Stimulated activated CD8-positive, alpha-beta memory T cell treated with anti-CD3 and anti-CD28 coated beads, Interleukin-15, amount 100 ng/mL, for 4 hours (primary cell): ENCODE results near the gene CCDC188.

Experiments
- DNase-seq, 2 donors: peaks; one replicate each; pipeline ENCODE4 v3.0.0-alpha.2; 2020; ENCODE audit warnings: low read depth in 2 of 2

Gene CCDC188

DNA sequence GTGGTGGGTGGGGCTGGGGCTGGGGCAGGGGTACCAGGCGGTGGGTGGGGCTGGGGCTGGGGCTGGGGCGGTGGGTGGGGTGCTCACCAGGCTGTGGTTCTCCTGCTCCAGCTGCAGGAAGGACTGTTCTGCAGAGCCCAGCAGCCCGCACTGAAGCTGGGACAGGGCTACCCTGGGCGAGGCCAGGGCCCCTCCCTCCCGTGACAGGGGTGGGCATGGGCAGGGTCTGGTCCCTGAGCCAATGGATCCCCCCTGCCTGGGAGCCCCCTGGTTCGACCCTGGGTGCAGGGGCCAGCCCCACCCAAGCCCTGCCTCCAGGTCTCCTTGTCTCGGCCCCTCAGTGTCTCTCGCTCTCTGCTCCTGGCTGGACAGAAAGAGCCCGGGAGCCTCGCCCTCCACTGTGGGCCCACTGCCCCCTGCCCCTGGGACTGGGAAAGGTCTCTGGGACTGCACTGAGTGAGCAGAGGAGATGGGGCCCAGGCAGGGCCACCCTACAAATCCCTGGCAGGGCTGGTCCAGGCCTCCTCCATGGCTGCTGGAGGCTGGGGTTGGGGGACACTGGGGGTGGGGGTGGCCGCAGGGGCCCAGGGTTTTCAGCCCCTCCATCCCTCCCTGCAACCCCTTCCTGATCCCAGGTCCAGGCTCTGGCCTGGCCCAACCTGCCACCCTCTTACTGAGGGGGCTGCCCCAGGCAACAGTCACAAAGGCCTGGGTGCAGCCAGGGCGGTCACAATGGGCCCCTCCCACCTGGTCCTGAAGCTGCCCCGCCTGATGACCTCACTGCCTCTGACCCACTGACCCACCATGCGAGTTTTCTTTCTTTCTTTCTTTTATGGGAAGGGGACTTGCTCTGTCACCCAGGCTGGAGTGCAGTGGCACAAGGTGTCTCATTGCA lies at the start of gene CCDC188:
CCDC188 (minus strand) TSS at position 675 of the 895 bp plus-strand sequence; CDS start at position 606, 69 bp downstream.
- DNase-seq, result no peak

- DNase-seq, result no peak
Measured at GRCh38 chr22:20199906-20200305, 49.1 kb upstream of the CCDC188 start.

GRCh38 chr22:20199413-20199842 lies 48.6 kb upstream of the CCDC188 start:
- no peak for DNase-seq

DNA sequence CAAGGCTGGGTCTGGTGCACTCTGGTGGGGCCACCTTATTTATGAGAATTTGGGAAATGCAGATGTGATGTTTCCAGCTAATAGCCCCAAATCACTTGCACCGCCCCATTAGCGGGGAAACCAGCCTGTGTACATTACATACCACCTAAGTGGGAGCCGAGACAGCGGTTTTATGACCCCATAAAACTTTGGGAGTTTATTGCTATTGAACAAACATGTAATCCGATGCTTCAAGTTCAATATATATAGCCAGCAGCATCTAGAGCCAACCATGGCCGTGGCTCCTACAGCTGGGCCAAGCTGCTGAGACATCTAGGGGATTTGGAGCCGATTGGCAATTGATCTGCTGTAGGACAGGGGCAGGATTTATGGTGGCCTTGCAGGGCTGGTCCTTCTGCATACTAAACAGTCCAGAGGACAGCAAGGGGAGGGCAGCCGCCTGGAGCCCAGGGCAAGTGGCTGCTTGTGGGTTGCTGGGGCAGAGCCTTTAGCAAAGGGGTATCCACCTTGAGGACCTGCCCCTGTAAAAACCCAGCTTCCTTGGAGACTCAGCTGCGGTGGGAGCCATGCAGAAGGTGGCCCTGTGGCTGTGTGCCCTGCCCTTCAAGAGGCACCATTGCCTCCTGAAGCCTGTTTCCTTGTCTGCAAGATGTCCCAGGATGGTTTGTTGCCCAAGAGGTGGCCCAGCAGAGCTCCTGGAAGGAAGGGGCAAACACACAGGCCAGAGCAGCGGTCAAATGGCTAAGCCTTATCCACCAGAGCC lies 47.9 kb upstream of the CCDC188 start:
- DNase-seq, result no peak

DNA sequence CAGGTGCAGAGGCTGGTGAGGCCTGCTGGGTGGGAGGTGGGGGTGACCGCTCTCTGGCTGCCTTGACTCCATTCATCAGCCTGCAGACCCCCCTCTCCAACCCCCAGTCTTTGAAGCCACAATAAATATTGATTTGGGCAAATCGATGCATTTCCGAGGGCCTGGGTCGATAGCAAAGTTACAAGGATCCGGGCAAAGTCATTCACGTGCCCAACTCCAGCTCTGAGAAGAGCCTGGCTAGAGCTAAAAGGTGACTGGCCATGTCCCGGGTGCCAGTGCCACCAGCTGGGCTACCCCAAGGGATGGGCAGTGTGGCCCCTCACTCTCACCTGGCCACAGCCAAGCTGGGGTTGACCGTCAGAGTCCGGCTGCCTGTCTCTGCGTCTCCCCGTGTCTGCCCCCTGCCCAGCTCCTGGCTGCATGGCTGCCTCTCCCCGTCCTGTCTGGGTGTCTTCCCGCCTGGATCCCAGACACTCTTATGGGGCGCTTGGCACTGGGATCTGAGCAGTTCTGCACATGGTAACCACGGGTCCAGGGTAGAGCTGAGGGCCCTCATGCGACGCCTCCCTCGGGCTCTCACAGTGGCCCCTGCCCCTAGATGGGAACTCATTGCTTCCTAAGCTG lies 46.7 kb upstream of the CCDC188 start:
- DNase-seq, result no peak

DNA sequence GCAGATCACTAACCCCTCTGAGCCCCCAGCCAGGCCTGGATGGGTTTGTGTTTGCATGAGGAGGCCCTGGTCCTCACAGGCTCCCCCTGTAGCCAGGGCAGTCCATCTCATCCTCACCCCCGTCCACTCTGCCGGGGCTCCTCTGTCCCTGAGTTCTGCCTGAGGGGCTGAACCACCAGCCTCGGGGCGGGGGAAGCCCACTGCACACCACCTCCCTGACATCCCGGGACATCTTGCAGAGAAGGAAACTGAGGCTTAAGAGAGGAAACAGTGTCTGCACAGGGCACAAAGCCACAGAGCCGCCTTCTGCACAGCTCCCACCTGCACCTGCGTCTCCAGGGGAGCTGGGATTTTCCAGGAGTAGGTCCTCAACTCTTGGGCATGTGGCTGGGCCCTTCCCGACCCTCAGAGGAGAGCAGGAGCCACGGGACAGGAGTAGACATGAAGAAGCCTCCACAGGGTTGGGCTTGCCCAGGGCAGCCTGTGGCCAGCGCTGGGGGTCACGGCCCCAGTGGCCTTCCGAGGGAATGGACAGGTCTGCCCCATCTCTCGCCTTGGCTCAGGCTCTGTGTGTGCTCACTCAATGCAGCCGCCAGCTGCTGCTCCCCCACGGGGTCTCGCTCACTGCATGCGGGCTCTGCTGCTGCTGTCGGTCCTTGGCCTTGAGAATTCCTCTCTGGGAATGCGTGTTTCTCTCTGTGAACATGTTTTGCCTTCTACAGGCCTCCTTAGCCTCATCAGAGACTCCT lies 45.4 kb upstream of the CCDC188 start:
- no peak for DNase-seq

DNA sequence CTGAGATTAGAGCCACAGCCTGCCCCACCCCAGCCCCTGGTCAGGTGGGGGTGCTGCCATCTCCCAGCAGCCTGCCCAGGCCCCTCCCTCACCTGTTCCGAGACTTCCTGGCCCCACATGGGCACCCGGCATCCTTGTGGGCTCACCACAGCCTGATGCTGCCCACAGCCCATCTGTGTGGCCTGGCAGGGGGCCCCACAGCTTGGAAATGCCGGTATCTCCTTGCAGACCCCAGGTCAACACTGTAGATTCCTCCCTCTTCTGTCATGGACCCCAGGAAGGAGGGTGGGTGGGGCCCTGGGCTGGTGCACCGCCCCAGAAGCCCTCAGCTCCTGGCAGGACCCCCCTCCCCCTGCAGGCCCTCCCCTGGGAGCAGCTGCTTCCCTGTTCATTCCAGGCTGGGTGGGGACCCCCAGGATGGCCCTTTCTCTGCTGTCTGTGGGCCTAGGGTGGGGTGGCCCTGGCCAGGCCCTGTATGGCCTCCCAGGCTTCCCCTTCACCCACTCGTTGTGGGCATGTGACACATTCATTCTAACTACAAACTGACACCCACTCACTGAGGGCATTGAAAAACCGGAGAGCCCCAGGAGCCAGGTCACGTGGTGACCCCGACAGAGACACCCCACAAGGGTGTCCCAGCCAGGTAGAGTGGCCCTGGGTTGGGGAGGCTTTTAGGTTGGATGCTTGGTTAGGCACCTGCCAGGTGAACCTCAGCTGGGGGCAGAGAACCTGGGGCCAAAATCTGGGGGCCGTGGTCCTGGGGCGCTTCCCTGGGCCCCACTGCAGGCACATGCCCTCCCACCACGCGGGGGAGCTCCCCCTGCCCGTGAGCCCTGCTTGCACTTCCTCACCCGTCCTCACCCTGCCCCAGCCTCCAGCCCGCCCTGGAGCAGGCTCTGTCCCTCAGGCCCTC lies 44.1 kb upstream of the CCDC188 start:
- DNase-seq, result no peak

DNA sequence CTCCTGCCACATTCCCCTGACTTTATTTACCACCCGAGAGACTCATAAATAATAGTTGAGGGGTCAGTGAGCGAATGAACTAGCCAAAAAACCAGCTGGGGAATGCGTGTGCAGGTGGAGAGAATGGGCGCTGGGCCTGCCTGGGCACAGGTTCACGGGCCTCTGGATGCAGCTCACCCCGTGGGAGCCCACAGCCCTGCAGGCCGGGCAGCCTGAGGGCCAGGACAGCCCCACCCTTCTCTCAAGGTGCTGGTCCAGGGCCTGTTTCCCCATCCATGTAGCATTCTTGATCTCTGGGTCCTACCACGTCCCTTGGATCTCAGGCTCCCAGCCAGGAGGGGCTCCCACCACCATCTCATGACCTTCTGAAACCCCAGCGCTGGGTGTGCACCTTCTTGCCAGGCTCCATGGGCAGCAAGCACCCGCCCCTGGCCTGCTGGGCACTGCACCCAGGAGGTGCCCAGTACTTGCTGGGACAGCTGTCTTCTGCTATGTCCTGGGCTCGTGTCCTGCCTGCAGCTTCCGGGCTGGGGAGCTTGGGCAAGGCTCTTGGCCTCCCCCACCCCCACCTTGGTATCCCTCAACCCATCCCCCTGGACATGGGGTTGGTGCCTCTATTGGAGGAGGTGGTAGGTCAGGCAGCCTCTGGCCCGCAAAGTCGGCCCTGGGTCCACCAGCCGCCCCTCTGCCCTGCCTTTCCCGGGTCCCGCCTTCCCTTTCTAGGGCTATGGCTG lies 43.1 kb upstream of the CCDC188 start:
- DNase-seq, result no peak

- DNase-seq, result no peak
Measured at GRCh38 chr22:20192972-20193760, 42.3 kb upstream of the CCDC188 start.

DNA sequence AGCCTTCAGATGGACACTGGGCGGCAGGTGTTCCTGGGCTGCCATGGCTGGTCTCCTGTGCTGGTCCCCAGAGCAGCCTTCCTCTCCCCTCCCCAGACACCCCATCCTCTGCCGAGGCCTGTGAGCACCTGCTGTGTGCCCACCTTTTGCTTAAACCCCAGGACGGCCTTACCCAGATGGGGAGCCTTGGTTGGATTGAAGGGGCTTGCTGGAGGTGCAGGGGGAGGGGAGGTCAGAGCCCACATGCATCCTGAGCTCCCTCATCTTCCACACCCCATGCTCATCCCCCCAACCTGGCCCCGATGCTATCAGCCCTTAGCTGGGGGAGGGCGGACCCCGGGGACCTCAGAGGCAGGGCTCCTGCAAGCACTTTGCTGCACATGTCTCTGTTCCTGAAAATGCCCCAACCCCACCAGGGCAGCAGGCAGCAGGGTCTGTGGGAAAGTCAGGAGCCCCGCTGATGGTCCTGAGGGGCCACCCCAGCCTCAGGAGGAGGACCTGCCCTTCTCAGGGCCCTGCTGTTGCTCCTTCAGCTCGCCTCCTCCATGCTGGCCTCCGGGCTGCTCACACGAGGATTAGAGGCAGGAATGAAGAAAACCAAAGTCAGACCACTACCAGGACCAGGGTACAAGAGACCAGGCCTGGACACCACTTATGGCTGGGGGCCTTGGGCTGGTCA lies 41.6 kb upstream of the CCDC188 start:
- DNase-seq, result no peak

DNA sequence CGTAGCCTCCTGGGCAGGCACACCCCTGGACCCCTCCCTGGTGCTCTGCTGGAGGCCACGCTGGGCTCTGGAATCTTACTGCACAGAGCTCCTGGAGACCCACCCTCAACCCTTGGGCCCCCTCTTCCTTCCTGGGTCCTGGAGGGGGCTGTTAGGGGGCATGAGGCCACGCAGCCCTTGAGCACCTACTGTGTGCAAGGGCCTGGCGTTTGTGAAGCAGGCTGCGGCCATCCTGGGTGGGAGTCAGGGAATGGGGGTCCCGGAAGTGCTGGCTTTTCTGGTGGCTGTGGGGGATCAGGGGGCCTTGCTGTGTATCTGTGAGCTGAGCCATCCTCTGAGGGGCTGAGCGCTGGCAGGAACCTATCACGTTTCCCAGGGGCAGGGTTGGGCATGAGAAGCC lies 40.9 kb upstream of the CCDC188 start:
- no peak for DNase-seq

- DNase-seq, result no peak
Measured at GRCh38 chr22:20191000-20191515, 40.2 kb upstream of the CCDC188 start.

DNA sequence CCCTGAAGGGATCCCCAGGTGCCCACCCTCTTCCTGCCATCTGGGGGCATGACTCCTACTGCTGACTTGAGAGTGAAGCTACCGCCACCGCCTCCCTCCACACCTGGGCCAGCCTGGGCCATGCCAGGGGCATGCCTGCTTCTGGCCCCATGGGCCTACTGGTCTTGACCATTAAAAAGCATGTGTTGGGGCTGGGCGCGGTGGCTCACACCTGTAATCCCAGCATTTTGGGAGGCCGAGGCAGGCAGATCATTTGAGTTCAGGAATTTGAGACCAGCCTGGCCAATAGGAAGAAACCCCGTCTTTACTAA lies 37.7 kb upstream of the CCDC188 start:
- no peak for DNase-seq

GRCh38 chr22:20187777-20188566 lies 37.1 kb upstream of the CCDC188 start:
- no peak for DNase-seq

DNA sequence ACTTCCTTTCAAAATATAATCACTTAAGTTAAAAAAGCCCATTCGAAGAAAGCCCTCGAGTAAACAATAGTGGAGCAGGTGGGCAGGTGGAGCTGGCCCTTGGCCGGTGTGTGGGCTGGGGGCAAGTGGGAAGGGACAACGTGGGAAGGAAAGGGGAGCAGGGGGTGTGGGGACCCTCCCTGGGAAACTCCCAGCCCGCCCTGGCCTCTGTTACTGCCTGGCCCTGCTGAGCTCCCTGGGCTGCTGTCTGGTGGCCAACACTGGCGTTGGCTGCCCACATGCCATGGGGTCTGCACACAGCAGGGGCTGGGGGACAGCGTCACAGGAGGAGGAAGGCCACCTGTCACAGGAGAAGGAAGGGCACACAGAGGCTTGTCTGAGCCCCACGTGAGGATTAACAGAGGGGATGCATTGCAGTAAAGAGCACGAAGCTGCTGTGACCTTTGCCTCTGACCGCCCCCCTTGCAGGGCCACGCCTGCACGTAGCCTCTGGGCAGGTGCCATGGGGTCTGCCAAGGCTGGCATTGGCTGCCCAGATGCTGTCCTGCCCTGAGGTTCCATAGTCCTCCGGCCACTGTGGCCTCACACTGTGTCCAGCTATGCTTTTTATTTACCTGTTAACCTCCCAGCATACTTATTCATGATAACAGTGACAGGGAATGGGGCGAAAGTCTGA lies 36.2 kb upstream of the CCDC188 start:
- no peak for DNase-seq

GRCh38 chr22:20186183-20186870 lies 35.5 kb upstream of the CCDC188 start:
- DNase-seq, result no peak
